Measurements from ENCODE around the gene CT55. TPM values are rescaled to one million over a fixed set of nuclear protein-coding genes. Genes with fewer than 3 reads are reported as not detected.

CT55 gene
- polyA plus RNA-seq, 3 donors: not detected

DNA sequence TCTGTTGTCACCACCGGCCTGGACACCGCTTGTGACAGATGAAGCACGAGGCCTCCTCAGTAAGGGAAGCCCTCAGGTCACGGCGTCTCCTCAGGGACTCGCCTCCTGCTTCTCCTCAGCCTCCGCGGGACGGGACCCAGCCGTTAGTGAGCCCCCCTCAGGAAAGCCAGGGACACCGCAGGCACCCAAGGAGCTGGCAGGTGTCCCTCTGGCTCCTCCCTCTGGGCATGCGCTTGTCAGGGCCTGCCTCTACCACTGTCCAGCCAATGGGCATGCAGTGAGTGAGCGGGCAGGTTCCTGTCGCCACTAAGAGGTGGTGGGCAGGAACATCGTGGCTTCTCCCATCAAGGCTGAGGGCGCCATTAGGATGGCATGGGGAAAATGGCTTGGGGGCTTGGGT is 23.5 kb upstream of the CT55 start:
- Histone ChIP-seq H3K79me2 (ENCODE audit: insufficient read depth, low read length) (no peaks in the 10 kb centered on the region), H3K27me3 (ENCODE audit: control insufficient read depth in 2 of 2, insufficient read depth in 2 of 2, low read length in 2 of 2) (no peaks in the 10 kb centered on the region), H3K36me3 (replicated peaks in 1 of 2; ENCODE audit: control insufficient read depth in 1 of 2, insufficient read depth in 2 of 2, low read length in 2 of 2) (no peaks in the 10 kb centered on the region), H3K4me3 (replicated peaks in 1 of 3; ENCODE audit: low read depth in 2 of 3, low read length in 3 of 3) (no peak overlapping the region), H3K9ac (ENCODE audit: insufficient read depth, low read length, poor library complexity, severe bottlenecking) (no peak overlapping the region), H4K20me1 (ENCODE audit: insufficient read depth, low read length) (no peaks in the 10 kb centered on the region), H2AFZ (ENCODE audit: insufficient read depth, low read depth, low read length, poor library complexity, severe bottlenecking) (no peak overlapping the region), H3K4me1 (ENCODE audit: control insufficient read depth in 1 of 2, insufficient read depth in 2 of 2, low read length in 2 of 2) (no peaks in the 10 kb centered on the region), H3K9me3 (replicated peaks in 1 of 2; ENCODE audit: control insufficient read depth in 1 of 2, insufficient read depth in 1 of 2, low read length in 2 of 2) (no peaks in the 10 kb centered on the region), H3K27ac (ENCODE audit: low read depth in 1 of 2, low read length in 2 of 2) (no peak overlapping the region), H3K4me2 (replicated peaks; ENCODE audit: extremely low read depth, low read length, poor library complexity, severe bottlenecking) (no peak overlapping the region)
- H3K27ac Mint-ChIP-seq: peak overlapping the region in 1 of 7 donors; percentile 33
- no peak for DNase-seq
- intact Hi-C loops (cut with micrococcal nuclease): no loop called here
- H3K4me3 Mint-ChIP-seq: no peak overlapping the region
- no peak for TF ChIP-seq CTCF (IDR thresholded peaks at IDR 0.05)
- WGBS (ENCODE audit: insufficient coverage): 94% methylated on average over 12 of the region's 16 CpGs
- H3K27me3 Mint-ChIP-seq (ENCODE audit: low read depth in 3 of 3): peaks cover 4 to 11% (median 10%) of the 10 kb centered on the region in 3 donors
- H3K4me1 Mint-ChIP-seq: no peaks in the 10 kb centered on the region
- H3K36me3 Mint-ChIP-seq: no peaks in the 10 kb centered on the region
- peaks cover 0 to 2% (median 0%) of the 10 kb centered on the region in 7 donors for H3K9me3 Mint-ChIP-seq

GRCh38 chrX:135193740-135194139 is 22.5 kb upstream of the CT55 start:
- Histone ChIP-seq H3K36me3 (replicated peaks in 1 of 2; ENCODE audit: control insufficient read depth in 1 of 2, insufficient read depth in 2 of 2, low read length in 2 of 2) (no peaks in the 10 kb centered on the region), H3K4me3 (replicated peaks in 1 of 3; ENCODE audit: low read depth in 2 of 3, low read length in 3 of 3) (no peak overlapping the region), H3K27me3 (ENCODE audit: control insufficient read depth in 2 of 2, insufficient read depth in 2 of 2, low read length in 2 of 2) (no peaks in the 10 kb centered on the region), H3K9me3 (replicated peaks in 1 of 2; ENCODE audit: control insufficient read depth in 1 of 2, insufficient read depth in 1 of 2, low read length in 2 of 2) (no peaks in the 10 kb centered on the region), H3K4me1 (ENCODE audit: control insufficient read depth in 1 of 2, insufficient read depth in 2 of 2, low read length in 2 of 2) (no peaks in the 10 kb centered on the region), H2AFZ (ENCODE audit: insufficient read depth, low read depth, low read length, poor library complexity, severe bottlenecking) (no peak overlapping the region), H4K20me1 (ENCODE audit: insufficient read depth, low read length) (no peaks in the 10 kb centered on the region), H3K27ac (ENCODE audit: low read depth in 1 of 2, low read length in 2 of 2) (no peak overlapping the region), H3K4me2 (replicated peaks; ENCODE audit: extremely low read depth, low read length, poor library complexity, severe bottlenecking) (no peak overlapping the region), H3K79me2 (ENCODE audit: insufficient read depth, low read length) (no peaks in the 10 kb centered on the region), H3K9ac (ENCODE audit: insufficient read depth, low read length, poor library complexity, severe bottlenecking) (no peak overlapping the region)
- Mint-ChIP-seq H3K9me3 (peaks cover 0 to 2% (median 0%) of the 10 kb centered on the region in 7 donors), H3K4me1 (no peaks in the 10 kb centered on the region), H3K27ac (no peak overlapping the region), H3K36me3 (no peaks in the 10 kb centered on the region), H3K4me3 (no peak overlapping the region), H3K27me3 (ENCODE audit: low read depth in 3 of 3) (peaks cover 6 to 11% (median 10%) of the 10 kb centered on the region in 3 donors)
- no peak for TF ChIP-seq CTCF (IDR thresholded peaks at IDR 0.05)
- WGBS (ENCODE audit: insufficient coverage): no CpG with 5 or more reads among the region's 6 CpGs
- DNase-seq: no peak
- intact Hi-C loops (cut with micrococcal nuclease): no loop called here
